ENCODE measurements around the gene FOXP1. TPM values are rescaled to one million over a fixed set of nuclear protein-coding genes. Genes with fewer than 3 reads are reported as not detected.

Gene FOXP1
- total and polyA plus RNA-seq, 4 donors: 15.2 to 263 (median 110) TPM

- DNase-seq (no peak), ATAC-seq (ENCODE audit: low FRiP score) (no peak)
- intact Hi-C loops (cut with DNase I): no loop called here
- Histone ChIP-seq H3K36me3 (ENCODE audit: control insufficient read depth in 1 of 2, insufficient read depth in 2 of 2, low read length in 1 of 2) (peaks cover 1 to 13% of the 10 kb centered on the region in 2 donors), H3K9me3 (ENCODE audit: control insufficient read depth, low read length) (no peaks in the 10 kb centered on the region), H3K27me3 (ENCODE audit: control insufficient read depth in 1 of 2, insufficient read depth in 2 of 2, low read length in 1 of 2) (no peaks in the 10 kb centered on the region), H3K4me1 (ENCODE audit: control insufficient read depth in 1 of 2, insufficient read depth in 2 of 2, low read length in 2 of 2) (peaks cover 6 to 32% of the 10 kb centered on the region in 2 donors), H3K27ac (ENCODE audit: low read depth in 1 of 2, low read length in 2 of 2) (no peak overlapping the region), H3K4me3 (ENCODE audit: low read length in 2 of 2) (no peak overlapping the region)
- WGBS, 2 donors: 47 to 50% methylated on average over 6 of the region's 6 CpGs
Measured at GRCh38 chr3:71111784-71112440, 471.6 kb downstream of the FOXP1 start.

- Histone ChIP-seq H3K4me3 (ENCODE audit: low read length in 2 of 2) (no peak overlapping the region), H3K9me3 (ENCODE audit: control insufficient read depth, low read length) (no peaks in the 10 kb centered on the region), H3K36me3 (ENCODE audit: control insufficient read depth in 1 of 2, insufficient read depth in 2 of 2, low read length in 1 of 2) (peaks cover 1 to 13% of the 10 kb centered on the region in 2 donors), H3K27ac (ENCODE audit: low read depth in 1 of 2, low read length in 2 of 2) (peak overlapping the region in 1 of 2 donors; percentile 77), H3K4me1 (ENCODE audit: control insufficient read depth in 1 of 2, insufficient read depth in 2 of 2, low read length in 2 of 2) (peaks cover 11 to 30% of the 10 kb centered on the region in 2 donors), H3K27me3 (ENCODE audit: control insufficient read depth in 1 of 2, insufficient read depth in 2 of 2, low read length in 1 of 2) (no peaks in the 10 kb centered on the region)
- 65 to 74% methylated on average over 8 of the region's 8 CpGs for WGBS, 2 donors
- no peak for ATAC-seq (ENCODE audit: low FRiP score)
- intact Hi-C loops (cut with DNase I): no loop called here
- DNase-seq: no peak
Measured at GRCh38 chr3:71110385-71111222, 472.9 kb downstream of the FOXP1 start.

- Histone ChIP-seq H3K27ac (ENCODE audit: low read depth in 1 of 2, low read length in 2 of 2) (peak overlapping the region; percentile 61 to 76), H3K4me1 (ENCODE audit: control insufficient read depth in 1 of 2, insufficient read depth in 2 of 2, low read length in 2 of 2) (peaks cover 13 to 36% of the 10 kb centered on the region in 2 donors), H3K27me3 (ENCODE audit: control insufficient read depth in 1 of 2, insufficient read depth in 2 of 2, low read length in 1 of 2) (no peaks in the 10 kb centered on the region), H3K4me3 (ENCODE audit: low read length in 2 of 2) (no peak overlapping the region), H3K9me3 (ENCODE audit: control insufficient read depth, low read length) (no peaks in the 10 kb centered on the region), H3K36me3 (ENCODE audit: control insufficient read depth in 1 of 2, insufficient read depth in 2 of 2, low read length in 1 of 2) (peaks cover 1 to 13% of the 10 kb centered on the region in 2 donors)
- ATAC-seq (ENCODE audit: low FRiP score) (no peak), DNase-seq (no peak)
- intact Hi-C loops (cut with DNase I): loop anchor here (10.0 kb wide), 2 partner anchors 195 to 475 kb away; partner anchors contain the start of gene FOXP1 (in 2 of the 2)
- 5% methylated on average over 3 of the region's 3 CpGs for WGBS, 2 donors
Measured at GRCh38 chr3:71109977-71110285, 473.6 kb downstream of the FOXP1 start.

GRCh38 chr3:71109241-71109976, 474.1 kb downstream of the FOXP1 start:
- Histone ChIP-seq H3K27ac (ENCODE audit: low read depth in 1 of 2, low read length in 2 of 2) (peak overlapping the region; percentile 61 to 76), H3K36me3 (ENCODE audit: control insufficient read depth in 1 of 2, insufficient read depth in 2 of 2, low read length in 1 of 2) (peaks cover 1 to 13% of the 10 kb centered on the region in 2 donors), H3K4me1 (ENCODE audit: control insufficient read depth in 1 of 2, insufficient read depth in 2 of 2, low read length in 2 of 2) (peaks cover 13 to 41% of the 10 kb centered on the region in 2 donors), H3K27me3 (ENCODE audit: control insufficient read depth in 1 of 2, insufficient read depth in 2 of 2, low read length in 1 of 2) (no peaks in the 10 kb centered on the region), H3K9me3 (ENCODE audit: control insufficient read depth, low read length) (no peaks in the 10 kb centered on the region), H3K4me3 (ENCODE audit: low read length in 2 of 2) (no peak overlapping the region)
- peak; percentile 45 for ATAC-seq (ENCODE audit: low FRiP score)
- no peak for DNase-seq
- intact Hi-C loops (cut with DNase I): loop anchor here (10.0 kb wide), 2 partner anchors 195 to 475 kb away; partner anchors contain the start of gene FOXP1 (in 2 of the 2)
- 22 to 27% methylated on average over 8 of the region's 8 CpGs for WGBS, 2 donors

- Histone ChIP-seq H3K27ac (ENCODE audit: low read depth in 1 of 2, low read length in 2 of 2) (peak overlapping the region; percentile 67 to 99), H3K9me3 (ENCODE audit: control insufficient read depth, low read length) (no peaks in the 10 kb centered on the region), H3K4me3 (ENCODE audit: low read length in 2 of 2) (peak overlapping the region in 1 of 2 donors; percentile 18), H3K27me3 (ENCODE audit: control insufficient read depth in 1 of 2, insufficient read depth in 2 of 2, low read length in 1 of 2) (no peaks in the 10 kb centered on the region), H3K4me1 (ENCODE audit: control insufficient read depth in 1 of 2, insufficient read depth in 2 of 2, low read length in 2 of 2) (peaks cover 14 to 45% of the 10 kb centered on the region in 2 donors), H3K36me3 (ENCODE audit: control insufficient read depth in 1 of 2, insufficient read depth in 2 of 2, low read length in 1 of 2) (peaks cover 1 to 13% of the 10 kb centered on the region in 2 donors)
- peak; percentile 37 for ATAC-seq (ENCODE audit: low FRiP score)
- intact Hi-C loops (cut with DNase I): loop anchor here (10.0 kb wide), 2 partner anchors 197 to 477 kb away; partner anchors contain the start of gene FOXP1 (in 2 of the 2)
- WGBS, 2 donors: 3 to 4% methylated on average over 3 of the region's 3 CpGs
- DNase-seq: no peak
Measured at GRCh38 chr3:71107926-71108325, 475.6 kb downstream of the FOXP1 start.

- WGBS, 2 donors: 70 to 72% methylated on average over 6 of the region's 6 CpGs
- intact Hi-C loops (cut with DNase I): loop anchor here (5.0 to 10.0 kb wide), 4 partner anchors 38 to 480 kb away; partner anchors contain the start of gene FOXP1 (in 2 of the 2)
- no peak overlapping the region for H3K4me3 ChIP-seq (ENCODE audit: low read length in 2 of 2)
- peak overlapping the region; percentile 22 to 35 for H3K27ac ChIP-seq (ENCODE audit: low read depth in 1 of 2, low read length in 2 of 2)
- no peak for ATAC-seq (ENCODE audit: low FRiP score)
- peaks cover 18 to 37% of the 10 kb centered on the region in 2 donors for H3K4me1 ChIP-seq (ENCODE audit: control insufficient read depth in 1 of 2, insufficient read depth in 2 of 2, low read length in 2 of 2)
- DNase-seq: no peak
- H3K27me3 ChIP-seq (ENCODE audit: control insufficient read depth in 1 of 2, insufficient read depth in 2 of 2, low read length in 1 of 2): no peaks in the 10 kb centered on the region
- no peaks in the 10 kb centered on the region for H3K9me3 ChIP-seq (ENCODE audit: control insufficient read depth, low read length)
- H3K36me3 ChIP-seq (ENCODE audit: control insufficient read depth in 1 of 2, insufficient read depth in 2 of 2, low read length in 1 of 2): no peaks in the 10 kb centered on the region
Measured at GRCh38 chr3:71104976-71105375, 478.6 kb downstream of the FOXP1 start.

GRCh38 chr3:71104556-71104955, 479.0 kb downstream of the FOXP1 start:
- no peak for ATAC-seq (ENCODE audit: low FRiP score)
- 9% methylated on average over 3 of the region's 3 CpGs for WGBS, 2 donors
- H3K36me3 ChIP-seq (ENCODE audit: control insufficient read depth in 1 of 2, insufficient read depth in 2 of 2, low read length in 1 of 2): no peaks in the 10 kb centered on the region
- H3K4me1 ChIP-seq (ENCODE audit: control insufficient read depth in 1 of 2, insufficient read depth in 2 of 2, low read length in 2 of 2): peaks cover 17 to 33% of the 10 kb centered on the region in 2 donors
- DNase-seq: no peak
- H3K27ac ChIP-seq (ENCODE audit: low read depth in 1 of 2, low read length in 2 of 2): peak overlapping the region in 1 of 2 donors; percentile 70
- H3K4me3 ChIP-seq (ENCODE audit: low read length in 2 of 2): no peak overlapping the region
- intact Hi-C loops (cut with DNase I): loop anchor here (5.0 to 10.0 kb wide), 4 partner anchors 37 to 480 kb away; partner anchors contain the start of gene FOXP1 (in 2 of the 2)
- no peaks in the 10 kb centered on the region for H3K9me3 ChIP-seq (ENCODE audit: control insufficient read depth, low read length)
- no peaks in the 10 kb centered on the region for H3K27me3 ChIP-seq (ENCODE audit: control insufficient read depth in 1 of 2, insufficient read depth in 2 of 2, low read length in 1 of 2)

GRCh38 chr3:71104121-71104541, 479.4 kb downstream of the FOXP1 start:
- no peak for DNase-seq
- Histone ChIP-seq H3K4me3 (ENCODE audit: low read length in 2 of 2) (no peak overlapping the region), H3K27me3 (ENCODE audit: control insufficient read depth in 1 of 2, insufficient read depth in 2 of 2, low read length in 1 of 2) (no peaks in the 10 kb centered on the region), H3K27ac (ENCODE audit: low read depth in 1 of 2, low read length in 2 of 2) (peak overlapping the region; percentile 44 to 70), H3K9me3 (ENCODE audit: control insufficient read depth, low read length) (no peaks in the 10 kb centered on the region), H3K4me1 (ENCODE audit: control insufficient read depth in 1 of 2, insufficient read depth in 2 of 2, low read length in 2 of 2) (peaks cover 17 to 31% of the 10 kb centered on the region in 2 donors), H3K36me3 (ENCODE audit: control insufficient read depth in 1 of 2, insufficient read depth in 2 of 2, low read length in 1 of 2) (no peaks in the 10 kb centered on the region)
- intact Hi-C loops (cut with DNase I): loop anchor here (5.0 to 10.0 kb wide), 4 partner anchors 37 to 481 kb away; partner anchors contain the start of gene FOXP1 (in 2 of the 2)
- WGBS, 2 donors: 52 to 56% methylated on average over 6 of the region's 6 CpGs
- no peak for ATAC-seq (ENCODE audit: low FRiP score)
